Measurements from ENCODE around the gene PTGS1. TPM values are rescaled to one million over a fixed set of nuclear protein-coding genes. Genes with fewer than 3 reads are reported as not detected.

The PTGS1 gene
- total and polyA plus RNA-seq, 2 donors (not counting 1 experiment from before 2014, with no cell fraction given): 9.5 to 15.3 TPM

DNA sequence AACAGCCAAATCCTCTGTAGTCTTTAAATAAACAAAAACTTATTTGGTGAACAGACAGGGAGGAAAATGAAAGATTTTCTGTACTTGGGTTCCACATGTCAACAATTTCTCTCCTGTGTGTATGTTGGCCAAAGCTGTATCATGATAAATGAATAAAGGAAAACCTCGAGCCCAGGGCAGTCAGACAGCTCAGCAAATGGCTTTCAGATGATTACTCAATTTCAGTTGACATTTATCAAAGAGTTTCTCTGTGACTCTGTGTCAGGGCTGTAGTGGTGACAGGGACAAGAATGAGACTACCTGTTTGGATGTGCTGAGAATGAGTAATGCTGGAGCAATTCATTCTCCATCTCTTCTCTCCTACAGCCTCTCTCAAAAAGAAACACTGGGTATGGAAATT lies 45.7 kb upstream of the PTGS1 start:
- Histone ChIP-seq H3K79me2 (ENCODE audit: control insufficient read depth, insufficient read depth, low read length) (no peaks in the 10 kb centered on the region), H3K4me2 (replicated peaks; ENCODE audit: low read depth, low read length, poor library complexity, severe bottlenecking) (no peak overlapping the region), H2AFZ (ENCODE audit: insufficient read depth, low read depth, low read length, poor library complexity, severe bottlenecking) (no peak overlapping the region), H3K27ac (ENCODE audit: low read length in 2 of 2) (no peak overlapping the region), H3K9me3 (ENCODE audit: control extremely low read depth in 1 of 3, control insufficient read depth in 2 of 3, insufficient read depth in 1 of 3, low read length in 2 of 3) (no peaks in the 10 kb centered on the region), H4K20me1 (ENCODE audit: control insufficient read depth, insufficient read depth, low read length, poor library complexity, severe bottlenecking) (no peaks in the 10 kb centered on the region), H3K27me3 (replicated peaks in 1 of 4; ENCODE audit: control extremely low read depth in 1 of 4, control insufficient read depth in 3 of 4, insufficient read depth in 4 of 4, low read length in 3 of 4) (no peaks in the 10 kb centered on the region), H3K9ac (ENCODE audit: low read length) (no peak overlapping the region), H3K36me3 (replicated peaks in 1 of 2; ENCODE audit: control extremely low read depth in 1 of 2, control insufficient read depth in 1 of 2, extremely low read depth in 1 of 2, insufficient read depth in 2 of 2, low read length in 1 of 2) (peaks cover 6 to 25% of the 10 kb centered on the region in 2 experiments), H3K4me1 (ENCODE audit: control insufficient read depth in 2 of 2, insufficient read depth in 2 of 2, low read length in 2 of 2) (peaks cover 5 to 6% of the 10 kb centered on the region in 2 donors), H3K4me3 (ENCODE audit: control extremely low read depth in 1 of 5, extremely low read depth in 1 of 5, insufficient read depth in 1 of 5, low read depth in 2 of 5, low read length in 4 of 5) (no peak overlapping the region)
- intact Hi-C loops (cut with micrococcal nuclease): no loop called here
- no peak overlapping the region for H3K4me3 Mint-ChIP-seq
- no peak overlapping the region for H3K27ac Mint-ChIP-seq
- WGBS (ENCODE audit: insufficient coverage): no CpG with 5 or more reads among the region's 1 CpG
- peaks cover 5% of the 10 kb centered on the region for H3K4me1 Mint-ChIP-seq
- CTCF ChIA-PET: interaction anchor here (1.1 kb wide), 1 partner anchor 26 kb away, joined by 3 read pairs; no protein-coding TSS in a partner anchor
- ATAC-seq (ENCODE audit: low read depth) (no peak), DNase-seq (no peak)
- no peak for TF ChIP-seq EZH2 (IDR thresholded peaks at IDR 0.05; ENCODE audit: borderline replicate concordance, insufficient read depth, low read depth, low read length, poor library complexity, severe bottlenecking)
- TF ChIP-seq, protein P1, sequence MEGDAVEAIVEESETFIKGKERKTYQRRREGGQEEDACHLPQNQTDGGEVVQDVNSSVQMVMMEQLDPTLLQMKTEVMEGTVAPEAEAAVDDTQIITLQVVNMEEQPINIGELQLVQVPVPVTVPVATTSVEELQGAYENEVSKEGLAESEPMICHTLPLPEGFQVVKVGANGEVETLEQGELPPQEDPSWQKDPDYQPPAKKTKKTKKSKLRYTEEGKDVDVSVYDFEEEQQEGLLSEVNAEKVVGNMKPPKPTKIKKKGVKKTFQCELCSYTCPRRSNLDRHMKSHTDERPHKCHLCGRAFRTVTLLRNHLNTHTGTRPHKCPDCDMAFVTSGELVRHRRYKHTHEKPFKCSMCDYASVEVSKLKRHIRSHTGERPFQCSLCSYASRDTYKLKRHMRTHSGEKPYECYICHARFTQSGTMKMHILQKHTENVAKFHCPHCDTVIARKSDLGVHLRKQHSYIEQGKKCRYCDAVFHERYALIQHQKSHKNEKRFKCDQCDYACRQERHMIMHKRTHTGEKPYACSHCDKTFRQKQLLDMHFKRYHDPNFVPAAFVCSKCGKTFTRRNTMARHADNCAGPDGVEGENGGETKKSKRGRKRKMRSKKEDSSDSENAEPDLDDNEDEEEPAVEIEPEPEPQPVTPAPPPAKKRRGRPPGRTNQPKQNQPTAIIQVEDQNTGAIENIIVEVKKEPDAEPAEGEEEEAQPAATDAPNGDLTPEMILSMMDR (IDR thresholded peaks at IDR 0.05): no peak
- H3K27me3 Mint-ChIP-seq: no peaks in the 10 kb centered on the region
- POLR2A ChIA-PET: no interaction called here
- no peaks in the 10 kb centered on the region for H3K9me3 Mint-ChIP-seq (ENCODE audit: insufficient read depth)

DNA sequence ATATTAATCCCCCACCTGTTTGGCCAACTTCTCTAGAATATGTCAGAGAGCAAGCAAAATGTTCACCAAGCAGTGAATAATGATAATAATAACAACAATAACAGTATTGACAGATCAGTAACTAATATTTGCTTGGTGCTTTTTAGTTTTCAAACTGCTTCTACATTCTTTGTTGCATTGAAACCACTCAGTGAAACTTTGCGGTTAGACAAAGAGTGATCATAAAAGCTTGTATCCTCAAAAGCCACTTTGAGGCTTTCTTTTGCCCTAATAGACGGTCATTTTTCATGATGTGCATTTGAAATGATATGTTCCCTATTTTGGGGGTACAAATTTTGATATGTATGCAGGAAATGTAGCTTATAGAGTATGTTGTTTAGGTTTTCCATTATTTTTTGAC lies 43.6 kb upstream of the PTGS1 start:
- peaks cover 6 to 25% of the 10 kb centered on the region in 2 experiments for H3K36me3 ChIP-seq (replicated peaks in 1 of 2; ENCODE audit: control extremely low read depth in 1 of 2, control insufficient read depth in 1 of 2, extremely low read depth in 1 of 2, insufficient read depth in 2 of 2, low read length in 1 of 2)
- Mint-ChIP-seq H3K9me3 (ENCODE audit: insufficient read depth) (no peaks in the 10 kb centered on the region), H3K27me3 (no peaks in the 10 kb centered on the region), H3K4me3 (no peak overlapping the region), H3K4me1 (no peaks in the 10 kb centered on the region), H3K27ac (no peak overlapping the region)
- H3K4me3 ChIP-seq (ENCODE audit: control extremely low read depth in 1 of 5, extremely low read depth in 1 of 5, insufficient read depth in 1 of 5, low read depth in 2 of 5, low read length in 4 of 5): no peak overlapping the region
- H3K27ac ChIP-seq (ENCODE audit: low read length in 2 of 2): no peak overlapping the region
- no peak overlapping the region for H3K4me2 ChIP-seq (replicated peaks; ENCODE audit: low read depth, low read length, poor library complexity, severe bottlenecking)
- H3K79me2 ChIP-seq (ENCODE audit: control insufficient read depth, insufficient read depth, low read length): no peaks in the 10 kb centered on the region
- intact Hi-C loops (cut with micrococcal nuclease): no loop called here
- no peaks in the 10 kb centered on the region for H3K4me1 ChIP-seq (ENCODE audit: control insufficient read depth in 2 of 2, insufficient read depth in 2 of 2, low read length in 2 of 2)
- ChIA-PET POLR2A (no interaction called here), CTCF (interaction anchor here (2.5 kb wide), 1 partner anchor 23 kb away, joined by 7 read pairs; no protein-coding TSS in a partner anchor)
- WGBS (ENCODE audit: insufficient coverage): 92% methylated on average over 2 of the region's 2 CpGs
- no peak overlapping the region for H3K9ac ChIP-seq (ENCODE audit: low read length)
- no peaks in the 10 kb centered on the region for H3K27me3 ChIP-seq (replicated peaks in 1 of 4; ENCODE audit: control extremely low read depth in 1 of 4, control insufficient read depth in 3 of 4, insufficient read depth in 4 of 4, low read length in 3 of 4)
- ATAC-seq (ENCODE audit: low read depth) (no peak), DNase-seq (no peak)
- no peaks in the 10 kb centered on the region for H3K9me3 ChIP-seq (ENCODE audit: control extremely low read depth in 1 of 3, control insufficient read depth in 2 of 3, insufficient read depth in 1 of 3, low read length in 2 of 3)
- no peak overlapping the region for H2AFZ ChIP-seq (ENCODE audit: insufficient read depth, low read depth, low read length, poor library complexity, severe bottlenecking)
- no peaks in the 10 kb centered on the region for H4K20me1 ChIP-seq (ENCODE audit: control insufficient read depth, insufficient read depth, low read length, poor library complexity, severe bottlenecking)
- TF ChIP-seq, protein P1 (IDR thresholded peaks at IDR 0.05): no peak
- no peak for TF ChIP-seq EZH2 (IDR thresholded peaks at IDR 0.05; ENCODE audit: borderline replicate concordance, insufficient read depth, low read depth, low read length, poor library complexity, severe bottlenecking)
